WTC11 (cell line): ENCODE measurements around the gene TXNDC2. TPM values are rescaled to one million over a fixed set of nuclear protein-coding genes. Genes with fewer than 3 reads are reported as not detected.

Source experiments
- ATAC-seq: fragments of 200-7000 bp; cut with Tn5 transposase; 2 replicates; pipeline ENCODE4 v1.10.0; 2021; ENCODE audit warnings: mild to moderate bottlenecking, moderate library complexity
- CTCF ChIA-PET: fragments of 300-600 bp; sonication (Branson Sonifier 250); formaldehyde crosslinking; loops from one replicate; lab custom pipeline; 2021; ENCODE audit warnings: antibody characterized with exemption; lab: Charles Lee
- POLR2A ChIA-PET: fragments of 350-600 bp; sonication (Branson Sonifier 250); formaldehyde crosslinking; loops from one replicate; lab custom pipeline; 2021; ENCODE audit warnings: antibody characterized with exemption; lab: Charles Lee
- DNase-seq: peaks from one replicate; pipeline ENCODE4 v3.0.0; 2021; ENCODE audit warnings: low spot score
- H3K27ac Mint-ChIP-seq: 2 replicates; pipeline ENCODE4 v1.8.0; 2021; ENCODE audit warnings: mixed read lengths
- H3K27me3 Mint-ChIP-seq: 2 replicates; pipeline ENCODE4 v1.8.0; 2021; ENCODE audit warnings: low read depth, mild to moderate bottlenecking, moderate library complexity, mixed read lengths
- H3K36me3 Mint-ChIP-seq: 2 replicates; pipeline ENCODE4 v1.8.0; 2021; ENCODE audit warnings: mixed read lengths
- H3K4me1 Mint-ChIP-seq: 2 replicates; pipeline ENCODE4 v1.8.0; 2022; ENCODE audit warnings: mixed read lengths
- H3K4me3 Mint-ChIP-seq: 2 replicates; pipeline ENCODE4 v1.8.0; 2021; ENCODE audit warnings: mild to moderate bottlenecking, moderate library complexity, mixed read lengths
- H3K9me3 Mint-ChIP-seq: 2 replicates; pipeline ENCODE4 v1.8.0; 2021; ENCODE audit warnings: mixed read lengths
- ATF6 ChIP-seq: sonication (generic); formaldehyde crosslinking; IDR thresholded peaks from 2 replicates; pipeline ENCODE4 v1.8.1; 2023; ENCODE audit warnings: mild to moderate bottlenecking, missing genetic modification reagents
- E2F4 ChIP-seq: sonication (generic); formaldehyde crosslinking; IDR thresholded peaks from 2 replicates; pipeline ENCODE4 v1.8.1; 2022; ENCODE audit warnings: low read depth, mild to moderate bottlenecking, moderate library complexity, missing genetic modification reagents, borderline replicate concordance
- E2F5 ChIP-seq: sonication (generic); formaldehyde crosslinking; IDR thresholded peaks from 2 replicates; pipeline ENCODE4 v1.8.1; 2022; ENCODE audit warnings: mild to moderate bottlenecking, moderate library complexity, missing genetic modification reagents
- FOXK1 ChIP-seq: sonication (generic); formaldehyde crosslinking; IDR thresholded peaks from 2 replicates; pipeline ENCODE4 v1.8.0; 2022; ENCODE audit warnings: mild to moderate bottlenecking, moderate library complexity, missing genetic modification reagents
- GABPB1 ChIP-seq: sonication (generic); formaldehyde crosslinking; IDR thresholded peaks from 2 replicates; pipeline ENCODE4 v1.8.1; 2023; ENCODE audit warnings: mild to moderate bottlenecking, missing genetic modification reagents
- GTF2I ChIP-seq: fragments of 250-450 bp; sonication (Bioruptor Pico); conservative IDR thresholded peaks from 2 replicates; pipeline ENCODE4 v1.4.0; 2021; ENCODE audit warnings: mild to moderate bottlenecking
- HMGXB4 ChIP-seq: sonication (generic); formaldehyde crosslinking; IDR thresholded peaks from 2 replicates; pipeline ENCODE4 v1.8.1; 2023; ENCODE audit warnings: mild to moderate bottlenecking, moderate library complexity, missing genetic modification reagents
- IRF2 ChIP-seq: sonication (generic); formaldehyde crosslinking; IDR thresholded peaks from 2 replicates; pipeline ENCODE4 v1.8.0; 2022; ENCODE audit warnings: low read depth, missing genetic modification reagents, borderline replicate concordance
- MLX ChIP-seq: sonication (generic); formaldehyde crosslinking; IDR thresholded peaks from 2 replicates; pipeline ENCODE4 v1.8.1; 2023; ENCODE audit warnings: mild to moderate bottlenecking, missing genetic modification reagents, moderate library complexity
- NFYB ChIP-seq: sonication (generic); formaldehyde crosslinking; conservative IDR thresholded peaks from 2 replicates; pipeline ENCODE4 v1.8.0; 2022; ENCODE audit warnings: low read depth, missing genetic modification reagents
- NR1H2 ChIP-seq: sonication (generic); formaldehyde crosslinking; IDR thresholded peaks from 2 replicates; pipeline ENCODE4 v1.9.0; 2021; ENCODE audit warnings: mild to moderate bottlenecking, moderate library complexity, missing genetic modification reagents
- NR3C1 ChIP-seq: sonication (generic); formaldehyde crosslinking; conservative IDR thresholded peaks from 2 replicates; pipeline ENCODE4 v1.8.1; 2023; ENCODE audit warnings: low read depth, mild to moderate bottlenecking, missing genetic modification reagents
- OVOL2 ChIP-seq: fragments of 250-450 bp; sonication (Bioruptor Pico); IDR thresholded peaks from 2 replicates; pipeline ENCODE4 v1.9.0; 2021; ENCODE audit warnings: mild to moderate bottlenecking, borderline replicate concordance
- PRDM15 ChIP-seq: sonication (generic); formaldehyde crosslinking; IDR thresholded peaks from 2 replicates; pipeline ENCODE4 v1.8.0; 2022; ENCODE audit warnings: missing genetic modification reagents
- PREB ChIP-seq: sonication (generic); formaldehyde crosslinking; IDR thresholded peaks from 2 replicates; pipeline ENCODE4 v1.8.1; 2022; ENCODE audit warnings: mild to moderate bottlenecking, missing genetic modification reagents, moderate library complexity, borderline replicate concordance
- RORB ChIP-seq: fragments of 250-450 bp; sonication (Bioruptor Pico); IDR thresholded peaks from 2 replicates; pipeline ENCODE4 v1.9.0; 2021; ENCODE audit warnings: mild to moderate bottlenecking
- SMAD4 ChIP-seq: sonication (generic); formaldehyde crosslinking; IDR thresholded peaks from 2 replicates; pipeline ENCODE4 v1.8.0; 2022; ENCODE audit warnings: mild to moderate bottlenecking, missing genetic modification reagents
- SP1 ChIP-seq: sonication (generic); formaldehyde crosslinking; conservative IDR thresholded peaks from 2 replicates; pipeline ENCODE4 v1.8.1; 2022; ENCODE audit warnings: missing genetic modification reagents
- TEAD4 ChIP-seq: sonication (generic); formaldehyde crosslinking; IDR thresholded peaks from 2 replicates; pipeline ENCODE4 v1.8.0; 2022; ENCODE audit warnings: mild to moderate bottlenecking, missing genetic modification reagents
- ZNF263 ChIP-seq: sonication (generic); formaldehyde crosslinking; IDR thresholded peaks from 2 replicates; pipeline ENCODE4 v1.8.1; 2022; ENCODE audit warnings: low read depth, mild to moderate bottlenecking, moderate library complexity, missing genetic modification reagents
- ZNF512 ChIP-seq: sonication (generic); formaldehyde crosslinking; IDR thresholded peaks from 2 replicates; pipeline ENCODE4 v1.8.1; 2022; ENCODE audit warnings: missing genetic modification reagents, borderline replicate concordance
- ZNF671 ChIP-seq: fragments of 250-450 bp; sonication (Bioruptor Pico); IDR thresholded peaks from 2 replicates; pipeline ENCODE4 v1.8.0; 2021; ENCODE audit warnings: mild to moderate bottlenecking
- total RNA-seq: library from RNA; stranded (reverse); gene quantifications from 3 replicates; pipeline ENCODE4 v1.2.3, GENCODE V29; 2021

Gene TXNDC2
- total RNA-seq, 1 experiment from 2014 or later: 0.26 TPM

- TF ChIP-seq ATF6 (CRISPR knock-in tag) (no peak), FOXK1 (CRISPR knock-in tag) (no peak), IRF2 (CRISPR knock-in tag) (no peak), ZNF512 (CRISPR knock-in tag) (no peak), NR1H2 (no peak), MLX (CRISPR knock-in tag) (no peak), GABPB1 (CRISPR knock-in tag) (no peak), E2F4 (CRISPR knock-in tag) (no peak), ZNF671 (CRISPR knock-in tag) (no peak)
Observed at GRCh38 chr18:9916077-9916639, 30.4 kb downstream of the TXNDC2 start (continued).

- peak overlapping the region; percentile 80; the same call in 1 of the 2 replicates for H3K4me3 Mint-ChIP-seq
- ATAC-seq: no peak
- POLR2A ChIA-PET: no interaction called here
- peaks cover 5% of the 10 kb centered on the region; the same call in 1 of the 2 replicates for H3K9me3 Mint-ChIP-seq
- no peaks in the 10 kb centered on the region for H3K27me3 Mint-ChIP-seq
- CTCF ChIA-PET: no interaction called here
- TF ChIP-seq TEAD4 (CRISPR knock-in tag): no peak
- no peak for TF ChIP-seq NR3C1 (CRISPR knock-in tag)
- no peak for TF ChIP-seq MLX (CRISPR knock-in tag)
- TF ChIP-seq HMGXB4 (CRISPR knock-in tag): no peak
- TF ChIP-seq SMAD4 (CRISPR knock-in tag): no peak
- no peak for TF ChIP-seq OVOL2 (CRISPR knock-in tag)
- no peak for TF ChIP-seq PRDM15 (CRISPR knock-in tag)
- TF ChIP-seq ZNF263 (CRISPR knock-in tag): no peak
- no peak for TF ChIP-seq RORB
- no peak for TF ChIP-seq E2F5 (CRISPR knock-in tag)
- TF ChIP-seq SP1 (CRISPR knock-in tag): no peak
- no peak for TF ChIP-seq PREB (CRISPR knock-in tag)
- TF ChIP-seq GTF2I (CRISPR knock-in tag): no peak
- no peak for TF ChIP-seq NFYB (CRISPR knock-in tag)
- no peaks in the 10 kb centered on the region for H3K36me3 Mint-ChIP-seq
- H3K4me1 Mint-ChIP-seq: peaks cover 23% of the 10 kb centered on the region
- H3K27ac Mint-ChIP-seq: 0 out of 2 replicates have a peak overlapping the region, but pooled peaks have one; percentile 7
- no peak for DNase-seq
Observed at GRCh38 chr18:9916808-9917207, 31.0 kb downstream of the TXNDC2 start.
